Endodermal cell (in vitro differentiated cells): ENCODE data around the gene SLC25A24. TPM values are rescaled to one million over a fixed set of nuclear protein-coding genes. Genes with fewer than 3 reads are reported as not detected.
"Not testable (repeated sequence)": the region's sequence is repeated elsewhere in the genome, so short reads cannot be mapped to it uniquely, and the experiment has no call there.

ENCODE experiments used
- DNase-seq: peaks from one replicate; pipeline ENCODE4 v3.0.0-alpha.2; 2017
- H3K27ac ChIP-seq: 2 replicates; pipeline ENCODE4 v1.5.1; 2013; ENCODE audit warnings: mild to moderate bottlenecking, low read depth, low read length, moderate library complexity
- H3K27me3 ChIP-seq: 2 replicates; pipeline ENCODE4 v1.6.1; 2013; ENCODE audit warnings: mild to moderate bottlenecking, low read length, moderate library complexity; ENCODE audit not compliant: insufficient read depth, control insufficient read depth, poor library complexity, severe bottlenecking
- H3K36me3 ChIP-seq: 2 replicates; pipeline ENCODE4 v1.7.0; 2013; ENCODE audit warnings: mild to moderate bottlenecking, low read length, moderate library complexity; ENCODE audit not compliant: control insufficient read depth, insufficient read depth
- H3K4me1 ChIP-seq: one replicate; pipeline ENCODE4 v1.7.0; 2013; ENCODE audit warnings: low read length; ENCODE audit not compliant: control insufficient read depth, insufficient read depth
- H3K4me3 ChIP-seq: 2 replicates; pipeline ENCODE4 v1.5.1; 2013; ENCODE audit warnings: mild to moderate bottlenecking, low read length, moderate library complexity
- H3K9ac ChIP-seq: 2 replicates; pipeline ENCODE4 v1.6.1; 2013; ENCODE audit warnings: mild to moderate bottlenecking, low read length, moderate library complexity; ENCODE audit not compliant: poor library complexity, severe bottlenecking; ENCODE audit errors: extremely low read depth
- H3K9me3 ChIP-seq: 2 replicates; pipeline ENCODE4 v1.6.1; 2013; ENCODE audit warnings: mild to moderate bottlenecking, low read length, moderate library complexity; ENCODE audit not compliant: control insufficient read depth
- H3K27ac Mint-ChIP-seq: 2 replicates; pipeline ENCODE4 v1.8.0; 2020; ENCODE audit warnings: mixed read lengths
- H3K27me3 Mint-ChIP-seq: 2 replicates; pipeline ENCODE4 v1.8.0; 2021; ENCODE audit warnings: mild to moderate bottlenecking, mixed read lengths; ENCODE audit not compliant: insufficient read depth
- H3K36me3 Mint-ChIP-seq: 2 replicates; pipeline ENCODE4 v1.8.0; 2020; ENCODE audit warnings: low read depth, mixed read lengths
- H3K4me1 Mint-ChIP-seq: 2 replicates; pipeline ENCODE4 v1.8.0; 2020; ENCODE audit warnings: mixed read lengths
- H3K4me3 Mint-ChIP-seq: 2 replicates; pipeline ENCODE4 v1.8.0; 2020; ENCODE audit warnings: mild to moderate bottlenecking, moderate library complexity, mixed read lengths
- H3K9me3 Mint-ChIP-seq: 2 replicates; pipeline ENCODE4 v1.8.0; 2020; ENCODE audit warnings: mild to moderate bottlenecking, mixed read lengths
- WGBS, 2 experiments: methylation state at CpG; one replicate each; pipeline versions ENCODE4 v1.1.5 to v1.1.7; 2013; ENCODE audit warnings: missing lambda C conversion rate in 2 of 2, mixed read lengths in 1 of 2; ENCODE audit not compliant: insufficient coverage in 1 of 2, insufficient read length in 1 of 2; 5-methylcytosine and 5-hydroxymethylcytosine counted together
- total RNA-seq, 2 donors: library from RNA; stranded (reverse); fragmentation: NEBNext Ultra II Directional in 1 of 2; extraction: Animal tissue kit (Norgen Biotek cat#: 25700) in 1 of 2; gene quantifications; 2 replicates in 1 of 2; 3 replicates in 1 of 2; pipeline ENCODE4 v1.2.1, GENCODE V29; 2021
- TF ChIP-seq, protein P1 (sequence below): fragments of 200-600 bp; sonication (generic); conservative IDR thresholded peaks from 2 replicates; pipeline ENCODE4 v1.5.0; 2021; ENCODE audit warnings: antibody characterized with exemption, mild to moderate bottlenecking

SLC25A24 gene
- total RNA-seq, 2 donors from 2014 or later: 42.4 to 61.4 TPM

DNA sequence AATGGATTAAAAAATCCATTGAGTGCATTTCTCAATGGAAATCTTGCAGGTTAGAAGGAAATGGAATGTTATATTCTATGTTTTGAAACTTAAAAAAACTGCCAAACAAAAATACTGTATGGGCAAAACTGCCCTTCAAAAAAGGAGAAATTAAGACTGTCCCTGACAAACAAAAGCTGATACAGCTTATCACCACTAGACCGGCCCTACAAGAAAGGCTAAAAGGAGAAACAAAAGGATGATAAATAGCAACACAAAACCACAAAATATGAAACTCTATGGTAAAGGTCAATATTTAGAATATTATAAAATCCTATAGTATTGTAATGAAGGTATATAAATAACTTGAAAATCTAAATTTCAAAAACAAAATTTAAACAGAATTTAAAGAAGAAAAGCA is 60.0 kb downstream of the SLC25A24 start:
- H3K27ac ChIP-seq: no peak overlapping the region
- no peak overlapping the region for H3K9ac ChIP-seq
- Mint-ChIP-seq H3K9me3 (peaks cover 12% of the 10 kb centered on the region), H3K36me3 (peaks cover 88% of the 10 kb centered on the region), H3K27ac (no peak overlapping the region), H3K27me3 (peaks cover 1% of the 10 kb centered on the region), H3K4me1 (peaks cover 2% of the 10 kb centered on the region), H3K4me3 (no peak overlapping the region)
- H3K9me3 ChIP-seq: peaks cover 37% of the 10 kb centered on the region
- no peak overlapping the region for H3K4me3 ChIP-seq
- no peaks in the 10 kb centered on the region for H3K4me1 ChIP-seq
- H3K27me3 ChIP-seq: no peaks in the 10 kb centered on the region
- peaks cover 84% of the 10 kb centered on the region for H3K36me3 ChIP-seq
- 60% methylated on average over 1 of the region's 1 CpG; no CpG with 5 or more reads in 1 of the 2 experiments for WGBS, 2 experiments
- TF ChIP-seq, protein P1, sequence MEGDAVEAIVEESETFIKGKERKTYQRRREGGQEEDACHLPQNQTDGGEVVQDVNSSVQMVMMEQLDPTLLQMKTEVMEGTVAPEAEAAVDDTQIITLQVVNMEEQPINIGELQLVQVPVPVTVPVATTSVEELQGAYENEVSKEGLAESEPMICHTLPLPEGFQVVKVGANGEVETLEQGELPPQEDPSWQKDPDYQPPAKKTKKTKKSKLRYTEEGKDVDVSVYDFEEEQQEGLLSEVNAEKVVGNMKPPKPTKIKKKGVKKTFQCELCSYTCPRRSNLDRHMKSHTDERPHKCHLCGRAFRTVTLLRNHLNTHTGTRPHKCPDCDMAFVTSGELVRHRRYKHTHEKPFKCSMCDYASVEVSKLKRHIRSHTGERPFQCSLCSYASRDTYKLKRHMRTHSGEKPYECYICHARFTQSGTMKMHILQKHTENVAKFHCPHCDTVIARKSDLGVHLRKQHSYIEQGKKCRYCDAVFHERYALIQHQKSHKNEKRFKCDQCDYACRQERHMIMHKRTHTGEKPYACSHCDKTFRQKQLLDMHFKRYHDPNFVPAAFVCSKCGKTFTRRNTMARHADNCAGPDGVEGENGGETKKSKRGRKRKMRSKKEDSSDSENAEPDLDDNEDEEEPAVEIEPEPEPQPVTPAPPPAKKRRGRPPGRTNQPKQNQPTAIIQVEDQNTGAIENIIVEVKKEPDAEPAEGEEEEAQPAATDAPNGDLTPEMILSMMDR: no peak
- no peak for DNase-seq

DNA sequence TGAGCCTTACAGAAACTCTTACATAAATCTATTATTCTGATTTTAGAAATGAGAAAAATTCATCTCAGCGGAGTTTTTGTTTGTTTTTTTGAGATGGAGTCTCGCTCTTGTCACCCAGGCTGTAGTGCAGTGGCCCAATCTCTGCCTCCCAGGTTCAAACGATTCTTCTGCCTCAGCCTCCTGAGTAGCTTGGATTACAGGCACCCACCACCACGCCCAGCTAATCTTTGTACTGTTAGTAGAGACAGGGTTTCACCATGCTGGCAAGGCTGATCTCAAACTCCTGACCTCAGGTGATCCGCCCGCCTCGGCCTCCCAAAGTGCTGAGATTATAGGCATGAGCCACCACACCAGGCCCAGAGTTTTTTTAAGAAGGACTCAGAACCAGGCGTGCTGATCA is 60.6 kb downstream of the SLC25A24 start:
- peaks cover 38% of the 10 kb centered on the region for H3K9me3 ChIP-seq
- H3K9me3 Mint-ChIP-seq, DNase-seq, H3K4me1 ChIP-seq, H3K27me3 Mint-ChIP-seq, H3K4me1 Mint-ChIP-seq, H3K4me3 Mint-ChIP-seq, H3K9ac ChIP-seq, H3K27me3 ChIP-seq, H3K27ac Mint-ChIP-seq, H3K4me3 ChIP-seq, H3K27ac ChIP-seq: not testable (repeated sequence)
- H3K36me3 Mint-ChIP-seq: peaks cover 86% of the 10 kb centered on the region
- WGBS, 2 experiments: 89 to 95% methylated on average over 5 to 8 of the region's 8 CpGs
- peaks cover 90% of the 10 kb centered on the region for H3K36me3 ChIP-seq

DNA sequence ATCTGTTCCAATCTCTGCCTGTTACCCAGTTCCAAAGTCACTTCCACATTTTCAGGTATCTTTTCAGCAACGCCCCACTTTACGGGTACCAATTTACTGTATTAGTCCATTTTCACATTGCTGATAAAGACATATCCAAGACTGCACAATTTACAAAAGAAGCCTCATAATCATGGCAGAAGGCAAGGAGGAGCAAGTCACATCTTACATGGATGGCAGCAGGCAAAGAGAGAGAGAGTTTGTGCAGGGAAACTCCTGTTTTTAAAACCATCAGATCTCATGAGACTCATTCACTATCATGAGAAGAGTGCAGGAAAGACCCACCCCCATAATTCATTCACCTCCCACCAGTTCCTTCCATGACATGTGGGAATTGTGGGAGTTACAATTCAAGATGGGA is 67.0 kb downstream of the SLC25A24 start:
- H3K9me3 Mint-ChIP-seq: peaks cover 36% of the 10 kb centered on the region
- peaks cover 65% of the 10 kb centered on the region for H3K36me3 Mint-ChIP-seq
- DNase-seq, H3K27me3 Mint-ChIP-seq, H3K9ac ChIP-seq, H3K27ac Mint-ChIP-seq, H3K4me3 Mint-ChIP-seq, H3K27ac ChIP-seq, H3K4me1 ChIP-seq, H3K27me3 ChIP-seq: not testable (repeated sequence)
- Histone ChIP-seq H3K36me3 (peaks cover 64% of the 10 kb centered on the region), H3K9me3 (peaks cover 52% of the 10 kb centered on the region), H3K4me3 (peak overlapping the region; percentile 53)
- 91 to 100% methylated on average over 2 of the region's 2 CpGs for WGBS, 2 experiments
- peaks cover 20% of the 10 kb centered on the region for H3K4me1 Mint-ChIP-seq

DNA sequence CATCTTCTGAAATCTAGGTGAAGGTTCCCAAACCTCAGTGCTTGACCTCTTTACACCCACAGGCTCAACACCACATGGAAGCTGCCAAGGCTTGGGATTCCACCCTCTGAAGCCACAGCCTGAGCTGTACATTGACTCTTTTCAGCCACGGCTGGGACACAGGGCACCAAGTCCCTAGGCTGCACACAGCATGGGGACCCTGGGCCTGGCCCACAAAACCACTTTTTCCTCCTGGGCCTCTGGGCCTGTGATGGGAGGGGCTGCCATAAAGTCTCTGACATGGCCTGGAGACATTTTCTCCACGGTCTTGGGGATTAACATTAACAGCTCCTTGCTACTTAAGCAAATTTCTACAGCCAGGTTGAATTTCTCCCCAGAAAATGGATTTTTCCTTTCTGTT is 67.8 kb downstream of the SLC25A24 start:
- H3K9me3 ChIP-seq: peaks cover 52% of the 10 kb centered on the region
- H3K27me3 Mint-ChIP-seq: not testable (repeated sequence)

DNA sequence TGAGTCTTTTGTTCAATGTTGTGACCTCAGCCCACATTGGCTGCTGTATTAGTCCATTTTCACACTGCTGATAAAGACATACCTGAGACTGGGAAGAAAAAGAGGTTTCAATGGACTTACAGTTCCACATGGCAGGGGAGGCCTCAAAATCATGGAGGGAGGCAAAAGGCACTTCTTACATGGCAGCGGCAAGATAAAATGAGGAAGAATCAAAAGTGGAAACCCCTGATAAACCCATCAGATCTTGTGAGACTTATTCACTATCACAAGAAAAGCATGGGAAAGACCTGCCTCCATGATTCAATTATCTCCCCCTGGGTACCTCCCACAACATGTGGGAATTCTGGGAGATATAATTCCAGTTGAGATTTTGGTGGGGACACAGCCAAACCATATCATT is 68.9 kb downstream of the SLC25A24 start:
- 86% methylated on average over 1 of the region's 1 CpG; no CpG with 5 or more reads in 1 of the 2 experiments for WGBS, 2 experiments
- not testable (repeated sequence) for H3K27ac ChIP-seq, H3K4me3 Mint-ChIP-seq, H3K4me1 ChIP-seq, DNase-seq, H3K4me3 ChIP-seq, H3K27ac Mint-ChIP-seq, H3K27me3 Mint-ChIP-seq, H3K9ac ChIP-seq, H3K27me3 ChIP-seq
- H3K9me3 Mint-ChIP-seq: peaks cover 36% of the 10 kb centered on the region
- peaks cover 46% of the 10 kb centered on the region for H3K36me3 ChIP-seq
- H3K4me1 Mint-ChIP-seq: peaks cover 20% of the 10 kb centered on the region
- H3K9me3 ChIP-seq: peaks cover 49% of the 10 kb centered on the region
- peaks cover 48% of the 10 kb centered on the region for H3K36me3 Mint-ChIP-seq

More for the DNA sequence above, 67.8 kb downstream of the SLC25A24 start:
- peaks cover 57% of the 10 kb centered on the region for H3K36me3 Mint-ChIP-seq
- H3K4me3 Mint-ChIP-seq, H3K4me1 ChIP-seq, DNase-seq, H3K27ac ChIP-seq, H3K9ac ChIP-seq, H3K27me3 ChIP-seq, H3K27ac Mint-ChIP-seq: not testable (repeated sequence)
- peaks cover 20% of the 10 kb centered on the region for H3K4me1 Mint-ChIP-seq
- peaks cover 56% of the 10 kb centered on the region for H3K36me3 ChIP-seq
- H3K4me3 ChIP-seq: peak overlapping the region; percentile 53
- WGBS, 2 experiments: 95 to 100% methylated on average over 2 of the region's 2 CpGs
- H3K9me3 Mint-ChIP-seq: peaks cover 36% of the 10 kb centered on the region
